Right lobe of liver (tissue), 6 donors: ENCODE measurements around the gene C11orf71. TPM values are rescaled to one million over a fixed set of nuclear protein-coding genes. Genes with fewer than 3 reads are reported as not detected.

Experiments
- ATAC-seq, 4 donors: fragments of 200-7000 bp; cut with Tn5 transposase; one replicate each; pipeline ENCODE4 v1.9.1; 2020; ENCODE audit warnings: mild to moderate bottlenecking in 4 of 4, moderate library complexity in 4 of 4
- DNase-seq, 3 donors: peaks; one replicate each; pipeline ENCODE4 v3.0.0-alpha.2; 2020
- H3K27ac ChIP-seq, 3 donors: fragments of 200-600 bp; one replicate each; pipeline ENCODE4 v1.8.0; 2022
- H3K27me3 ChIP-seq, 2 donors: fragments of 200-600 bp; one replicate each; pipeline ENCODE4 v1.8.0; 2022
- H3K36me3 ChIP-seq, 4 donors: fragments of 200-600 bp; sonication (generic) in 1 of 4; one replicate each; pipeline versions ENCODE4 v1.5.1 to v1.8.0; 2017 to 2022; ENCODE audit warnings: control low read depth in 1 of 4
- H3K4me1 ChIP-seq, 4 donors: fragments of 200-600 bp; sonication (generic) in 1 of 4; one replicate each; pipeline versions ENCODE4 v1.5.1 to v1.8.0; 2017 to 2022; ENCODE audit warnings: control low read depth in 1 of 4
- H3K4me3 ChIP-seq, 3 donors: fragments of 200-600 bp; one replicate each; pipeline ENCODE4 v1.8.0; 2022
- H3K9me3 ChIP-seq, 4 donors: fragments of 200-600 bp; sonication (generic) in 1 of 4; one replicate each; pipeline versions ENCODE4 v1.5.1 to v1.8.0; 2017 to 2022; ENCODE audit warnings: control low read depth in 1 of 4
- CTCF ChIP-seq, 4 donors: fragments of 200-600 bp in 3 of 4; fragments of 450-650 bp in 1 of 4; IDR thresholded peaks; one replicate each; pipeline versions ENCODE4 v1.5.1 to v1.8.0; 2016 to 2022; ENCODE audit warnings: antibody characterized with exemption in 4 of 4, mild to moderate bottlenecking in 2 of 4
- POLR2A ChIP-seq: fragments of 450-650 bp; IDR thresholded peaks from one replicate; pipeline ENCODE4 v1.6.1; 2017; ENCODE audit warnings: antibody characterized with exemption, mild to moderate bottlenecking
- WGBS: methylation state at CpG from one replicate; pipeline ENCODE4 v1.1.6; 2018; ENCODE audit warnings: low coverage, low lambda C conversion rate; ENCODE audit not compliant: insufficient coverage; ENCODE audit errors: missing lambda C conversion rate; 5-methylcytosine and 5-hydroxymethylcytosine counted together
- intact Hi-C, 2 donors: fragments of 100-400 bp; cut with DNase I; formaldehyde crosslinking; loops; one replicate each; pipeline versions ENCODE4 v1.11.2 to v1.14.1; 2022
- total RNA-seq, 6 experiments: library from RNA; depleted of rRNA in 2 of 6; stranded (reverse); fragments of >200 nt in 2 of 6; fragmentation: NEBNext Ultra II Directional in 3 of 6; extraction: Animal tissue kit (Norgen Biotek cat#: 25700) in 3 of 6; gene quantifications; one replicate each; pipeline versions ENCODE4 v1.1.0 to v1.2.4, GENCODE V29; 2016 to 2023
- donor health status: DM: no; HTN: yes; CAD: no.
- donor health status: DM: no; HTN: no; CAD: no.
- donor health status: DM: no; HTN: no; CAD: no.
- donor health status: DM: no; HTN: yes; CAD: no.
- donor health status: DM: no; HTN: yes; CAD: no.

The C11orf71 gene
- total RNA-seq, 6 experiments from 2014 or later: 4.9 to 13.4 (median 8.6) TPM

GRCh38 chr11:114362326-114362725 lies 38.0 kb downstream of the C11orf71 start:
- intact Hi-C loops: no loop called here
- 77% methylated on average over 4 of the region's 4 CpGs for WGBS
- no peaks in the 10 kb centered on the region for H3K27me3 ChIP-seq
- H3K36me3 ChIP-seq: no peaks in the 10 kb centered on the region
- no peak for TF ChIP-seq CTCF (IDR thresholded peaks at IDR 0.05)
- TF ChIP-seq POLR2A: no peak
- no peaks in the 10 kb centered on the region for H3K4me1 ChIP-seq
- no peak overlapping the region for H3K27ac ChIP-seq
- H3K4me3 ChIP-seq: no peak overlapping the region
- DNase-seq (no peak), ATAC-seq (no peak)
- H3K9me3 ChIP-seq: no peaks in the 10 kb centered on the region

- TF ChIP-seq CTCF (IDR thresholded peaks at IDR 0.05) (no peak), POLR2A (no peak)
- no peaks in the 10 kb centered on the region for H3K27me3 ChIP-seq
- H3K36me3 ChIP-seq: no peaks in the 10 kb centered on the region
- H3K9me3 ChIP-seq: no peaks in the 10 kb centered on the region
- ATAC-seq (no peak), DNase-seq (no peak)
- H3K4me3 ChIP-seq: no peak overlapping the region
- H3K27ac ChIP-seq: no peak overlapping the region
- intact Hi-C loops: no loop called here
- no peaks in the 10 kb centered on the region for H3K4me1 ChIP-seq
Observed at GRCh38 chr11:114359342-114359741, 41.0 kb downstream of the C11orf71 start.

GRCh38 chr11:114358716-114359115 lies 41.6 kb downstream of the C11orf71 start:
- DNase-seq (no peak), ATAC-seq (peak in 2 of 4 donors; percentile 47 to 67)
- no peaks in the 10 kb centered on the region for H3K36me3 ChIP-seq
- intact Hi-C loops: no loop called here
- TF ChIP-seq POLR2A (no peak), CTCF (IDR thresholded peaks at IDR 0.05) (no peak)
- H3K27ac ChIP-seq: no peak overlapping the region
- no peaks in the 10 kb centered on the region for H3K27me3 ChIP-seq
- H3K4me3 ChIP-seq: no peak overlapping the region
- no peaks in the 10 kb centered on the region for H3K4me1 ChIP-seq
- no peaks in the 10 kb centered on the region for H3K9me3 ChIP-seq
- WGBS: 64% methylated on average over 1 of the region's 1 CpG

GRCh38 chr11:114354076-114354475 lies 46.2 kb downstream of the C11orf71 start:
- ATAC-seq: no peak
- Histone ChIP-seq H3K4me1 (no peaks in the 10 kb centered on the region), H3K27me3 (no peaks in the 10 kb centered on the region), H3K9me3 (no peaks in the 10 kb centered on the region), H3K36me3 (no peaks in the 10 kb centered on the region), H3K27ac (no peak overlapping the region), H3K4me3 (no peak overlapping the region)
- intact Hi-C loops: no loop called here
- 79% methylated on average over 3 of the region's 3 CpGs for WGBS
- TF ChIP-seq CTCF (IDR thresholded peaks at IDR 0.05) (no peak), POLR2A (no peak)
- DNase-seq: no peak

- H3K4me1 ChIP-seq: no peaks in the 10 kb centered on the region
- H3K4me3 ChIP-seq: no peak overlapping the region
- 66% methylated on average over 3 of the region's 3 CpGs for WGBS
- H3K27ac ChIP-seq: no peak overlapping the region
- H3K9me3 ChIP-seq: no peaks in the 10 kb centered on the region
- DNase-seq: no peak
- intact Hi-C loops: no loop called here
- no peak for TF ChIP-seq CTCF (IDR thresholded peaks at IDR 0.05)
- no peak for TF ChIP-seq POLR2A
- no peaks in the 10 kb centered on the region for H3K27me3 ChIP-seq
- H3K36me3 ChIP-seq: no peaks in the 10 kb centered on the region
- no peak for ATAC-seq
Observed at GRCh38 chr11:114353443-114353842, 46.9 kb downstream of the C11orf71 start.
